ENCODE measurements around the gene TOP2A.

DNA sequence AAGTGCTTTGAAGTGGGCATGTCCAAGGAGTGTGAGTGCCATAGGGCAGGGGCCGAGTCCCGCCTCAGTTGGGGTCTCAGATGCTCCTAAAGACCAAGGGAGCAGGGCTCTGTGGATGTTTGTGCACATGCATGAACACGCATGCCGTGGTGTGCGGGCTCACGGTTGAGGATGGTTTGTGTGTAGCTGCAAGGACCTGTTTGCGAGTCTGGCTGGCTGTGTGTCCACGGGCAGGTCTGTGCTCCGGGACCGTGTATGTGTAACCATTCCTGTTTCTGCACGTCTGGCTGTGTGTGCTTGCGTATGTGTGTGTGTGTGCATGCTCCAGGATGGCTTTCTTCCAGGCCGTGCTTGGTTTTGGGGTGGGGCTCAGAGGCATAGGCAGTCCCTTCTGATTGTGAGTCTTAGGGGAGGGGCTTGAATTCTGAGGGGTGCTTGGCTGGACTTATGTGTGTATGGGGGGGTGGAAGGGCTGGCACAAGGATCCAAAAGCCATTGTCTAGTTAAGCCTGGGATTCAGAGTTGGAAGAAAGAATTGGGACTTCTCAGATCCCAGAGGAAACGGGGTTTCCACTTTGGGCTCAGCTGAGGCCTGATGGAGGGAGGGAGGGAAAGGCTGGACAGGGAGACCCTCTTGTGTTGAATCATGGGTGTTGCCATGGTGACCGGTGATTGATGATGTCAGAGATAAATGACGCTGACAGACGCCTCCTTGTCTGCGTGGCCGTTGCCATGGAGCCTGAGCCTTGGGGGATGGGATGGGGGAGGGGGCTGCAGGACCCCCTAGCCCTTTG is 67.6 kb downstream of the TOP2A start:
- TF ChIP-seq, protein P1, sequence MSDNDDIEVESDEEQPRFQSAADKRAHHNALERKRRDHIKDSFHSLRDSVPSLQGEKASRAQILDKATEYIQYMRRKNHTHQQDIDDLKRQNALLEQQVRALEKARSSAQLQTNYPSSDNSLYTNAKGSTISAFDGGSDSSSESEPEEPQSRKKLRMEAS (CRISPR knock-in tag; IDR thresholded peaks at IDR 0.05), result no peak
- TF ChIP-seq, protein P2, sequence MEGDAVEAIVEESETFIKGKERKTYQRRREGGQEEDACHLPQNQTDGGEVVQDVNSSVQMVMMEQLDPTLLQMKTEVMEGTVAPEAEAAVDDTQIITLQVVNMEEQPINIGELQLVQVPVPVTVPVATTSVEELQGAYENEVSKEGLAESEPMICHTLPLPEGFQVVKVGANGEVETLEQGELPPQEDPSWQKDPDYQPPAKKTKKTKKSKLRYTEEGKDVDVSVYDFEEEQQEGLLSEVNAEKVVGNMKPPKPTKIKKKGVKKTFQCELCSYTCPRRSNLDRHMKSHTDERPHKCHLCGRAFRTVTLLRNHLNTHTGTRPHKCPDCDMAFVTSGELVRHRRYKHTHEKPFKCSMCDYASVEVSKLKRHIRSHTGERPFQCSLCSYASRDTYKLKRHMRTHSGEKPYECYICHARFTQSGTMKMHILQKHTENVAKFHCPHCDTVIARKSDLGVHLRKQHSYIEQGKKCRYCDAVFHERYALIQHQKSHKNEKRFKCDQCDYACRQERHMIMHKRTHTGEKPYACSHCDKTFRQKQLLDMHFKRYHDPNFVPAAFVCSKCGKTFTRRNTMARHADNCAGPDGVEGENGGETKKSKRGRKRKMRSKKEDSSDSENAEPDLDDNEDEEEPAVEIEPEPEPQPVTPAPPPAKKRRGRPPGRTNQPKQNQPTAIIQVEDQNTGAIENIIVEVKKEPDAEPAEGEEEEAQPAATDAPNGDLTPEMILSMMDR (IDR thresholded peaks at IDR 0.05 in 2 of 3, conservative IDR thresholded peaks at IDR 0.05 in 1 of 3; ENCODE audit: insufficient read depth in 2 of 3, low read depth in 1 of 3, low read length in 3 of 3), result no peak
- TF ChIP-seq CHD2 (IDR thresholded peaks at IDR 0.05; ENCODE audit: low read depth, low read length) (no peak), SMAD3 (CRISPR knock-in tag; conservative IDR thresholded peaks at IDR 0.05) (no peak)
